ENCODE measurements around the gene TPRA1. TPM values are rescaled to one million over a fixed set of nuclear protein-coding genes. Genes with fewer than 3 reads are reported as not detected.
"Not testable (repeated sequence)": the region's sequence is repeated elsewhere in the genome, so short reads cannot be mapped to it uniquely, and the experiment has no call there.

Gene TPRA1
- total and polyA plus RNA-seq, 2 experiments from 2014 or later: 16.7 to 30.4 TPM

GRCh38 chr3:127605547-127605946 lies 15.0 kb upstream of the TPRA1 start:
- not testable (repeated sequence) for H3K27ac Mint-ChIP-seq; H3K4me3 ChIP-seq; H3F3A ChIP-seq (replicated peaks; ENCODE audit: low read depth); H3K27ac ChIP-seq (ENCODE audit: low read depth); H2AFZ ChIP-seq; H3K4me2 ChIP-seq; H3K9me3 Mint-ChIP-seq; H3K27me3 Mint-ChIP-seq (ENCODE audit: insufficient read depth, low read depth, poor library complexity); ATAC-seq; DNase-seq (ENCODE audit: low spot score); H3K4me3 Mint-ChIP-seq; H3K9me2 ChIP-seq (ENCODE audit: insufficient read depth); H3K27me3 ChIP-seq (ENCODE audit: insufficient read depth); H3K4me1 ChIP-seq (ENCODE audit: insufficient read depth)
- peaks cover 75% of the 10 kb centered on the region for H3K36me3 ChIP-seq (ENCODE audit: insufficient read depth)
- Mint-ChIP-seq H3K36me3 (ENCODE audit: low read depth) (peaks cover 98% of the 10 kb centered on the region), H3K4me1 (peaks cover 13% of the 10 kb centered on the region; the same call in 2 of the 3 replicates)
- peaks cover 45% of the 10 kb centered on the region for H3K79me2 ChIP-seq (replicated peaks; ENCODE audit: insufficient read depth)
- H4K20me1 ChIP-seq (replicated peaks; ENCODE audit: insufficient read depth): peaks cover 42% of the 10 kb centered on the region

GRCh38 chr3:127604546-127605165 lies 14.1 kb upstream of the TPRA1 start:
- ATAC-seq (no peak), DNase-seq (ENCODE audit: low spot score) (no peak)
- Mint-ChIP-seq H3K27ac (no peak overlapping the region), H3K27me3 (ENCODE audit: insufficient read depth, low read depth, poor library complexity) (peaks cover 1% of the 10 kb centered on the region), H3K9me3 (no peaks in the 10 kb centered on the region), H3K36me3 (ENCODE audit: low read depth) (peaks cover 98% of the 10 kb centered on the region), H3K4me1 (peaks cover 13% of the 10 kb centered on the region; the same call in 2 of the 3 replicates), H3K4me3 (no peak overlapping the region)
- H2AFZ ChIP-seq: no peak overlapping the region
- H3K4me1 ChIP-seq (ENCODE audit: insufficient read depth): 0 out of 2 replicates have a peak, but pooled peaks cover 8% of the 10 kb centered on the region
- H3K4me3 ChIP-seq: no peak overlapping the region
- H3K79me2 ChIP-seq (replicated peaks; ENCODE audit: insufficient read depth): peaks cover 49% of the 10 kb centered on the region
- no peaks in the 10 kb centered on the region for H3K27me3 ChIP-seq (ENCODE audit: insufficient read depth)
- H4K20me1 ChIP-seq (replicated peaks; ENCODE audit: insufficient read depth): peaks cover 33% of the 10 kb centered on the region
- no peak overlapping the region for H3K4me2 ChIP-seq
- H3K9me2 ChIP-seq (ENCODE audit: insufficient read depth): no peaks in the 10 kb centered on the region
- no peak overlapping the region for H3K27ac ChIP-seq (ENCODE audit: low read depth)
- H3F3A ChIP-seq (replicated peaks; ENCODE audit: low read depth): no peaks in the 10 kb centered on the region
- peaks cover 73% of the 10 kb centered on the region for H3K36me3 ChIP-seq (ENCODE audit: insufficient read depth)
- no peak for TF ChIP-seq POLR2AphosphoS5 (IDR thresholded peaks at IDR 0.05; ENCODE audit: low read depth)
- TF ChIP-seq ZNF331 (CRISPR knock-in tag; IDR thresholded peaks at IDR 0.05; ENCODE audit: low read depth): no peak
- no peak for TF ChIP-seq ZNF114 (CRISPR knock-in tag; IDR thresholded peaks at IDR 0.05)
- no peak for TF ChIP-seq ETS1 (IDR thresholded peaks at IDR 0.05)
- no peak for TF ChIP-seq EZH2 (IDR thresholded peaks at IDR 0.05; ENCODE audit: low read depth, unreplicated experiment)
- TF ChIP-seq, protein P1, sequence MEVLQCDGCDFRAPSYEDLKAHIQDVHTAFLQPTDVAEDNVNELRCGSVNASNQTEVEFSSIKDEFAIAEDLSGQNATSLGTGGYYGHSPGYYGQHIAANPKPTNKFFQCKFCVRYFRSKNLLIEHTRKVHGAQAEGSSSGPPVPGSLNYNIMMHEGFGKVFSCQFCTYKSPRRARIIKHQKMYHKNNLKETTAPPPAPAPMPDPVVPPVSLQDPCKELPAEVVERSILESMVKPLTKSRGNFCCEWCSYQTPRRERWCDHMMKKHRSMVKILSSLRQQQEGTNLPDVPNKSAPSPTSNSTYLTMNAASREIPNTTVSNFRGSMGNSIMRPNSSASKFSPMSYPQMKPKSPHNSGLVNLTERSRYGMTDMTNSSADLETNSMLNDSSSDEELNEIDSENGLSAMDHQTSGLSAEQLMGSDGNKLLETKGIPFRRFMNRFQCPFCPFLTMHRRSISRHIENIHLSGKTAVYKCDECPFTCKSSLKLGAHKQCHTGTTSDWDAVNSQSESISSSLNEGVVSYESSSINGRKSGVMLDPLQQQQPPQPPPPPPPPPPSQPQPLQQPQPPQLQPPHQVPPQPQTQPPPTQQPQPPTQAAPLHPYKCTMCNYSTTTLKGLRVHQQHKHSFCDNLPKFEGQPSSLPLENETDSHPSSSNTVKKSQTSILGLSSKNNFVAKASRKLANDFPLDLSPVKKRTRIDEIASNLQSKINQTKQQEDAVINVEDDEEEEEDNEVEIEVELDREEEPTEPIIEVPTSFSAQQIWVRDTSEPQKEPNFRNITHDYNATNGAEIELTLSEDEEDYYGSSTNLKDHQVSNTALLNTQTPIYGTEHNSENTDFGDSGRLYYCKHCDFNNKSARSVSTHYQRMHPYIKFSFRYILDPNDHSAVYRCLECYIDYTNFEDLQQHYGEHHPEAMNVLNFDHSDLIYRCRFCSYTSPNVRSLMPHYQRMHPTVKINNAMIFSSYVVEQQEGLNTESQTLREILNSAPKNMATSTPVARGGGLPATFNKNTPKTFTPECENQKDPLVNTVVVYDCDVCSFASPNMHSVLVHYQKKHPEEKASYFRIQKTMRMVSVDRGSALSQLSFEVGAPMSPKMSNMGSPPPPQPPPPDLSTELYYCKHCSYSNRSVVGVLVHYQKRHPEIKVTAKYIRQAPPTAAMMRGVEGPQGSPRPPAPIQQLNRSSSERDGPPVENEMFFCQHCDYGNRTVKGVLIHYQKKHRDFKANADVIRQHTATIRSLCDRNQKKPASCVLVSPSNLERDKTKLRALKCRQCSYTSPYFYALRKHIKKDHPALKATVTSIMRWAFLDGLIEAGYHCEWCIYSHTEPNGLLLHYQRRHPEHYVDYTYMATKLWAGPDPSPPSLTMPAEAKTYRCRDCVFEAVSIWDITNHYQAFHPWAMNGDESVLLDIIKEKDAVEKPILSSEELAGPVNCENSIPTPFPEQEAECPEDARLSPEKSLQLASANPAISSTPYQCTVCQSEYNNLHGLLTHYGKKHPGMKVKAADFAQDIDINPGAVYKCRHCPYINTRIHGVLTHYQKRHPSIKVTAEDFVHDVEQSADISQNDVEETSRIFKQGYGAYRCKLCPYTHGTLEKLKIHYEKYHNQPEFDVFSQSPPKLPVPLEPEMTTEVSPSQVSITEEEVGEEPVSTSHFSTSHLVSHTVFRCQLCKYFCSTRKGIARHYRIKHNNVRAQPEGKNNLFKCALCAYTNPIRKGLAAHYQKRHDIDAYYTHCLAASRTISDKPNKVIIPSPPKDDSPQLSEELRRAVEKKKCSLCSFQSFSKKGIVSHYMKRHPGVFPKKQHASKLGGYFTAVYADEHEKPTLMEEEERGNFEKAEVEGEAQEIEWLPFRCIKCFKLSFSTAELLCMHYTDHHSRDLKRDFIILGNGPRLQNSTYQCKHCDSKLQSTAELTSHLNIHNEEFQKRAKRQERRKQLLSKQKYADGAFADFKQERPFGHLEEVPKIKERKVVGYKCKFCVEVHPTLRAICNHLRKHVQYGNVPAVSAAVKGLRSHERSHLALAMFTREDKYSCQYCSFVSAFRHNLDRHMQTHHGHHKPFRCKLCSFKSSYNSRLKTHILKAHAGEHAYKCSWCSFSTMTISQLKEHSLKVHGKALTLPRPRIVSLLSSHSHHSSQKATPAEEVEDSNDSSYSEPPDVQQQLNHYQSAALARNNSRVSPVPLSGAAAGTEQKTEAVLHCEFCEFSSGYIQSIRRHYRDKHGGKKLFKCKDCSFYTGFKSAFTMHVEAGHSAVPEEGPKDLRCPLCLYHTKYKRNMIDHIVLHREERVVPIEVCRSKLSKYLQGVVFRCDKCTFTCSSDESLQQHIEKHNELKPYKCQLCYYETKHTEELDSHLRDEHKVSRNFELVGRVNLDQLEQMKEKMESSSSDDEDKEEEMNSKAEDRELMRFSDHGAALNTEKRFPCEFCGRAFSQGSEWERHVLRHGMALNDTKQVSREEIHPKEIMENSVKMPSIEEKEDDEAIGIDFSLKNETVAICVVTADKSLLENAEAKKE (CRISPR knock-in tag; IDR thresholded peaks at IDR 0.05): no peak
- no peak for TF ChIP-seq CREB1 (CRISPR knock-in tag; IDR thresholded peaks at IDR 0.05; ENCODE audit: low read depth)
- no peak for TF ChIP-seq EZH2phosphoT487 (IDR thresholded peaks at IDR 0.05; ENCODE audit: unreplicated experiment)
- TF ChIP-seq, protein P2, sequence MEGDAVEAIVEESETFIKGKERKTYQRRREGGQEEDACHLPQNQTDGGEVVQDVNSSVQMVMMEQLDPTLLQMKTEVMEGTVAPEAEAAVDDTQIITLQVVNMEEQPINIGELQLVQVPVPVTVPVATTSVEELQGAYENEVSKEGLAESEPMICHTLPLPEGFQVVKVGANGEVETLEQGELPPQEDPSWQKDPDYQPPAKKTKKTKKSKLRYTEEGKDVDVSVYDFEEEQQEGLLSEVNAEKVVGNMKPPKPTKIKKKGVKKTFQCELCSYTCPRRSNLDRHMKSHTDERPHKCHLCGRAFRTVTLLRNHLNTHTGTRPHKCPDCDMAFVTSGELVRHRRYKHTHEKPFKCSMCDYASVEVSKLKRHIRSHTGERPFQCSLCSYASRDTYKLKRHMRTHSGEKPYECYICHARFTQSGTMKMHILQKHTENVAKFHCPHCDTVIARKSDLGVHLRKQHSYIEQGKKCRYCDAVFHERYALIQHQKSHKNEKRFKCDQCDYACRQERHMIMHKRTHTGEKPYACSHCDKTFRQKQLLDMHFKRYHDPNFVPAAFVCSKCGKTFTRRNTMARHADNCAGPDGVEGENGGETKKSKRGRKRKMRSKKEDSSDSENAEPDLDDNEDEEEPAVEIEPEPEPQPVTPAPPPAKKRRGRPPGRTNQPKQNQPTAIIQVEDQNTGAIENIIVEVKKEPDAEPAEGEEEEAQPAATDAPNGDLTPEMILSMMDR (conservative IDR thresholded peaks at IDR 0.05; ENCODE audit: low read depth in 2 of 2): no peak
- no peak for TF ChIP-seq STAT1 (IDR thresholded peaks at IDR 0.05; ENCODE audit: unreplicated experiment)
- no peak for TF ChIP-seq NANOG (IDR thresholded peaks at IDR 0.05; ENCODE audit: borderline replicate concordance)
- no peak for TF ChIP-seq JUNB (IDR thresholded peaks at IDR 0.05; ENCODE audit: unreplicated experiment)
